ENCODE measurements around the gene TSC2.
"Not testable (repeated sequence)": the region's sequence is repeated elsewhere in the genome, so short reads cannot be mapped to it uniquely, and the experiment has no call there.

Gene TSC2

DNA sequence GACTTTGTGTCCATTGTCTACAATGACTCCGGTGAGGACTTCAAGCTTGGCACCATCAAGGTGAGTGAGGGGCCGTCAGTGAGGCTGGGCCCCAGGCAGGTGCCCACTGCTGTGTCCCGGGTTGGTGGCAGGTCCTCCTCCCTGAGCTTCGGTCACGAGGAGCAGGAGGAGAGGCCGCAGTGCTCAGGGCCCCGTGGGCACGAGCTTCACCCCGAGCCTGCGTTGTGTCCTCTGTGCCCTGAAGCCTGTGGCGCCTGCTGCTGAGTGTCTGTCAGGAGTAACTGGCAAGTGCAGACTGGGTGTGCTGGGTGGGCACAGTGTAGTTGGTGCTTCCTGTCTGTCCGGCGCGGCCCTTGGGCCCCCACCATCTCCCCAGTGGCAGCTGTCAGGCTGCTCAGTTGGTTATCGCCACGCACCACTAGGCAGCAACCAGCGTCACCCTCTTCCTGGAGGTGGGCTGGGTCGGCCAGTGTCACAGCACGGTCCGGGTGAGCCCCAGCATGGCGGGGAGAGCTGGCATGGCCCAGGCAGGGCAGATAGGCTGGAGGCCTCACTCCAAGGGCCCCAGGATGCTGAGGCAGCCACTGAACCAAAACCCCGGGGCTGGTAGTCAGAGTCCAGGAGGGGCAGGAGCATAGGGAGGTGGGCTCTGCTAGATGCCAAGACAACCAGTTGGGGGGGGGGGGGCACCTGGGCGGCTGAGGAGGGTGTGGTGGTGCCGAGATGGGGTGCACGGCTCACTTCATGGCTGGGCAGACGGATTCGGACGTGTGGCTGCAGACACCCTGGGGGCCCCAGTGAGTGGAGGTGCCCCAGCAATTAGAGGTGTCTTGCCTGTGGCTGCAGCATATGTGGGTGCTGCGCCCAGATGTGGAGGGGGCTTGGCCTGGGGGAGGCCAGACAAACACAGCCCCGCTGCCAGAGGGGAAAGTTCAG lies 39.3 kb downstream of the TSC2 start:
- DNase-seq, result no peak

DNA sequence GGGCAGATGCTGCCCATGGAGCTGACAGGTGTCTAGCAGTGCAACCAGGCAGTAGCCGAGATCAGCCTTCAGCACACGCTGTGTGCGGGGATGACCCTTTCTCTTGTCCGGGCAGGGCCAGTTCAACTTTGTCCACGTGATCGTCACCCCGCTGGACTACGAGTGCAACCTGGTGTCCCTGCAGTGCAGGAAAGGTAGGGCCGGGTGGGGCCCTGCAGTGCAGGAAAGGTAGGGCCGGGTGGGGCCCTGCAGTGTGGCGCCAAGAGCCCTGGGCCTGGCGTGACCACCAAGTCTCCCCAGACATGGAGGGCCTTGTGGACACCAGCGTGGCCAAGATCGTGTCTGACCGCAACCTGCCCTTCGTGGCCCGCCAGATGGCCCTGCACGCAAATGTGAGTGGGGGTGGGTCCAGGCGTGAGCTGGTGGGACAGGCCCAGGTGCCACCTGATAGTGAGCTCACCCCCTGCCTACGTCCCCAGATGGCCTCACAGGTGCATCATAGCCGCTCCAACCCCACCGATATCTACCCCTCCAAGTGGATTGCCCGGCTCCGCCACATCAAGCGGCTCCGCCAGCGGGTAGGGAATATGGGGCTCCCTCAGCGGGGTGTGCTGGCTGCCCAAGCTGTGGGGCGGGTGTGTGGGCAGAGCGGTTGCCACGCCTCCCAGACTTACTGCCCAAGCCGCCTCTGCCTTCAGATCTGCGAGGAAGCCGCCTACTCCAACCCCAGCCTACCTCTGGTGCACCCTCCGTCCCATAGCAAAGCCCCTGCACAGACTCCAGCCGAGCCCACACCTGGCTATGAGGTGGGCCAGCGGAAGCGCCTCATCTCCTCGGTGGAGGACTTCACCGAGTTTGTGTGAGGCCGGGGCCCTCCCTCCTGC lies 40.2 kb downstream of the TSC2 start:
- no peak for DNase-seq

DNA sequence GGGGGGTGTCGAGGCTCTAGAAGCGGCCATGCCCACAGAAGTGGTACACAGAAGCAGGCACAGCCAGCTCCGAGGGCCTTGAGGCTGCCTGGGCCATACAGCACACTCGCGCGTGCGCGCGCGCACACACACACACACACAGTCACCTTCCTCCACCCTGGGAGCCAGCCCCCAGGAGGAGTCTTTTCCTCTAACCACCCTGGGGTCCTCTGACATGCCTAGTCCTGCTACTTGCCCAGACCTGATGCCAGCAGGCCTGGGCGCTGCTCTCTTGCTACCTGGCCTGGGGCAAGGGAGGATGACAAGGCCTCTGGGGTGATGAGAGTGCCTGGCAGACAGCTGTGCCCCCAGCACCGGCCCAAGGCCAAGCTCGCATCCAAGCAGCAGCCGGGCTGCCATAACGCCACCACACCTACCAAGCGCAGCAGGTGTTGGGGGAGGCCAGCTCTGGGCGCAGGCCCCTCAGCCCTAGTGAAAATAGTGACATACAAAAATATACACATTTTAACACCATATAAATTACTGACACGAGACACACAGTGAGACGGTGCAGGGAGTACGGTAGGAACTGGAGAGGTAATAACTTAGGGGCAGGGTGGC lies 41.1 kb downstream of the TSC2 start:
- DNase-seq, result no peak

DNA sequence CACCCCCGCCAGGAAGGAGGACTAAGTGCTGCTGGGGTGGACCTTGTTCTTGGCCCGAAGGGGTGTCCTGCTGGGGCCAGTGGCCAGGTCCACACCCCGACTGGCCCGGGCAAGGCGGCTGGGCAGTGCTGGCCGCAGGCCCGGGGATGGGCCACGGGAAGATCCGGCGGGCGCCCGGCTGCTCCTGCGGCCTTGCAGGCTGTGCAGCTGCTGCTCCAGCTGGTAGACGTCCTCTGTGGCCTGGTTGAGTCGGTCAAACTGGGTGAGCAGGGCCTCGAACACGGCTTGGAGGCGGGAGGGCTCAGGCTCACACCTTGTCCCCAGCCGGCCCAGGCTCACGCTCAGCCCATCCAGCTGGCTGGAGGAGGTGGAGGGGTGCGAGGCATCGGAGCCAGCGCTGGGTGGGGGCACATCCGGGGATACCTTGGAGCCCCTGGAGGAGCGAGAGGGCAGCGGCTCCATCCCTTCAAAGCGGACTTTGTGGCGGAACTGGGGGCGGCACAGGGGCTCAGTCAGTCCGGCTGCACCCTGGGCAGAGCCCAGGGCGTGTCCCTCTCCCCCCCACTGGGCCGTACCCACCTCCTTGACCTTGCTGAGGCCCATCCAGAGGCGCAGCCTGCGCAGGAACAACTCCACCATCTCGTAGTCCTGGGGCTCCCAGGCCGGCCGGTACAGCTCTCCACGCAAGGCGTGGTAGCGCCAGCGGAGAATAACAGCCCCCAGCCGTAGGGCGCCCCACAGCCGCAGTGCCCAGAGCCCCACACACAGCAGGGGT lies 42.1 kb downstream of the TSC2 start:
- no peak for DNase-seq

DNA sequence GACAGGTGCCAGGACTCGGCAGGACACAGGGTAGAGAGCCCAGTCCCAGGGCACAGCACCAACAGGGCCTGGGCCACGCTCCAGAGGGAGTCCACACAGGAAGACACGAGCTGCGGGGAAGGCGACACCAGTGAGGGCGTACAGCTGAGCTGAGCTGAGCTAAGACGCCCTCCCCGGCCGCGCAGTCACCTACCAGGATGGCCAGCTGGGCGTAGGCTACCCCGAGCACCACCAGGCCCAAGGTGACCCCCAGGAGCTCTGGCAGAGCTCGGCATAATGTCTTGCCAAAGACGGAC lies 42.6 kb downstream of the TSC2 start:
- no peak for DNase-seq

GRCh38 chr16:2090777-2091546 lies 43.2 kb downstream of the TSC2 start:
- DNase-seq, result peak in 1 of 6 experiments; percentile 21

- no peak for DNase-seq
Observed at GRCh38 chr16:2091547-2092255, 43.9 kb downstream of the TSC2 start.

- DNase-seq, result no peak
Observed at GRCh38 chr16:2092256-2092620, 44.5 kb downstream of the TSC2 start.

GRCh38 chr16:2092866-2093265 lies 45.1 kb downstream of the TSC2 start:
- no peak for DNase-seq

DNA sequence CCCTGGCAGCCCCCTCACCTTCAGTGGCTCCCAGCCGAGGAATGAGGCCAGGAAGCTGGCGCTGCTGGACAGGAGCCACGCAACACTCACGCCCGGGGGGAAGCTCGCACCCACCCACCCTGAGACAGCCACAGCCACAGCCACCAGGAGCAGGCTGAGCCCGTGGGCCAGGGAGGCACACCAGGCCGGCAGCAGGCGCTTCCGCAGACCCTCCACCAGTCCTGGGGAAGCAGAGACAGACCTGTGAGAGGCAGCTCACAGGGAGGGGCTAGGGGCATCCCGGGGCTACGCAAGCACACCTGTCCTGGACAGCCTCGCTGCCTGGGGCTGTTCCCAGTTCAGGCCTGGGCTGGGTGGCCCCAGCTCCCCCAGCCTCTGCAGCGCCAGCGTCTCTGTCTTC lies 46.0 kb downstream of the TSC2 start:
- DNase-seq, result no peak

DNA sequence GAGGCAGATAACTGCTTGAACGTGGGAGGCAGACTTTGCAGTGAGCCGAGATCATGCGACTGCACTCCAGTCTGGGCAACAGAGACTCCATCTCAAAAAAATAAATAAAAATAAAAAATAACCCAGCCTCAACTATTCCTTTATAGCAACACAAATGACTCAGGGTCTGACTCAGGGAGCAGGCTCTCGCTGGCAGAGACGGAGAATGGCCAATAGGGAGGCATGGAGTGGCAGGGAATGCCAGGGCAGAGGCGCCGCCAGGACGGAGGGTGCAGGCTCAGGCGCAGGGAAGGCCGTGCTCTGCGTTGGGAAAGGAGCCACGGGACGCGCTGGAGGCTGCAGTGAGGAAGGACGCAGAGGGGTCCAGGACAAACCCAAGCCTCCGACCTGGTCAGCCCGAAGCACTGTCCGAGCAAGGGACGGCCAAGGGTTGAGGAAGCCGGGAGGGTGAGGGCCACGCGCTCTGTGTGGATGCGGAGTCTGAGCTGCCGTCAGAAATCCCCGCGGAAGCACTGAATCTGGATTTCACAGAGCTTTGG lies 47.6 kb downstream of the TSC2 start:
- no peak for DNase-seq

DNA sequence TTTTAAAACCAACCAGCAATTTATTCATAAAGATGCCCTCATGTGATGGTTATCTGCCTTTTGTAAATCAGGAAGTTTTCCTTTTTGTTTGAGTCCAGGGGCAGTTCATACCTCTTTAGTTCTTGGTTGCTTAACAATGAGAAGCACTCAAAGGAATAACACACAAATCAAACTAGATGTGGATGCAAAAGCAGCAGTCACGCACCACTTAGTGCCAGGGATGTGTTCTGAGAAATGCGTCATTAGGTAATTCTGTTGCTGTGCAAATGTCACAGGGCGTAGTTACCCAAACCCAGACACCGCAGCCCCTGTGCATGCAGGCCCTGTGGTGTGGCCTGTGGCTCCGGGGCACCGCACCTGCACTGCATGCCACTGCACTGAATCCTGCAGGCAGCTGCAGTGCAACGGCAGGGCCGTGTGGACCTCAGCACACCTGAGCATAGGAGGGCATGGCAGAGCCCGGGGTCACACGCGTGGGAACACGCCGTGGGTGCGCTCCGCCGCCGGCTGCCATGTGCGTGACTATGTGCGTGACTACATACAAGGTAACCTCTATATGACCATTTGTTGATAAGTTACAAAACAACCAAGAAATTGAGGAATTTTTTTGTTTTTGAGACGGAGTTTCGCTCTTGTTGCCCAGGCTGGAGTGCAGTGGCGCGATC lies 48.3 kb downstream of the TSC2 start:
- no peak for DNase-seq

GRCh38 chr16:2096853-2097595 lies 49.2 kb downstream of the TSC2 start:
- no peak for DNase-seq

DNA sequence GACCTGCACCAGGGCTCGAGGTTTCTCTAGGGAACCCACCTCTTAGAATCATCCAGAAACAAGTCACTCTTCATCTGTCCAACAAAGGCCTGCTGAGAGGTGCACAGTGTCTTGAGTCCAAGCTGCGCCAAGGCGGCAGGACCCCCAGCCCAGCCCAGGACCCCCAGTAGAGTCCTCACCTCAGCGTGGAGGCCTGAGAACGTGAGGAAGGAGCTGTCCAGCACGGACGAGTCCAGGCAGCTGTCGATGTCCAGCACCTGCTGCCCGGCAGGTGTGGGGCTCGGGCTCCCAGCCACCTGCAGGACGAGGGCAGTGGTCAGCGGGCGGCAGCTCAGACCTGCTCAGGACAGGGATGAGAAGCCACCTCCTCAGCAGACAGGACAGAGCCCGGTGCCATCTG lies 49.9 kb downstream of the TSC2 start:
- not testable (repeated sequence) for DNase-seq

GRCh38 chr16:2101581-2101980 lies 53.8 kb downstream of the TSC2 start:
- not testable (repeated sequence) for DNase-seq

GRCh38 chr16:2102471-2102870 lies 54.7 kb downstream of the TSC2 start:
- no peak for DNase-seq

GRCh38 chr16:2104464-2104863 lies 56.7 kb downstream of the TSC2 start:
- not testable (repeated sequence) for DNase-seq

DNA sequence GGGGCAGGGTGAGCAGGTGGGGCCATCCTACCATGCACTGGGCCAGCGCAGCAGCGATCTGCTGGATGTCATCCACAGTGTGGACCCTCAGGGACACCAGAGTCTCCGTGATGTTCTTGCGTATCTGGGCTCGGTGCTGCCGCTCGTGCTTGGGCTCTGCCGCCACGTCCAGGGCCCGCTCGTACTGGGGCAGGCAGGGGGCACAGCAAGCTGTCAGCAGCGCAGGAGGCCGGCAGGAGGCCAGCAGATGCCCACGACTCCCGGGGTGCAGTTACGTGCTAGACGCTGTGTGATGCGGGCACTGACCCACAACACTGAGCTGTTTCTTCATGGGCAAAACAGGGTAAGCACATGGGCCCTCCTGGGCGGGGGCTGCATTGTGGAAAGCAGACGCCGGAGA lies 57.5 kb downstream of the TSC2 start:
- DNase-seq, result not testable (repeated sequence)

DNA sequence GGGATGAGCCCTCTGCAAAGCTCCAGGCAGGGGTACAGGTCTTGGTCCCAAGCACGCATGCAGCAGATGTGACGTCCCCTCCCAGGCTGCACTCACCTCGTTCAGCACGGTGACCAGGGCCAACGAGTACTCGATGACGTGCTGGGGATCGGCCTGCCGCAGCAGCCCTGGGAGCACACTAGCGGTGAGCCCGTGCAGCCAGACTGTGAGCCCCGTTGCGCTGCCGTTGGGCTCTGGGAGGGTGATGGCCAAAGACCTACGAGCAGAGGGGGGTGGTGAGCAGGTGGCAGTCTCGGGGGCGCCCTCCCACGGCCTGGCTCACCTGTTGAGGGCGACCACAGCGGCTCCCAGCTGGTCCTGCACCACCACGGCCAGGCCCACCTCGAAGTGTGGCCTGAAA lies 58.0 kb downstream of the TSC2 start:
- DNase-seq, result not testable (repeated sequence)

DNA sequence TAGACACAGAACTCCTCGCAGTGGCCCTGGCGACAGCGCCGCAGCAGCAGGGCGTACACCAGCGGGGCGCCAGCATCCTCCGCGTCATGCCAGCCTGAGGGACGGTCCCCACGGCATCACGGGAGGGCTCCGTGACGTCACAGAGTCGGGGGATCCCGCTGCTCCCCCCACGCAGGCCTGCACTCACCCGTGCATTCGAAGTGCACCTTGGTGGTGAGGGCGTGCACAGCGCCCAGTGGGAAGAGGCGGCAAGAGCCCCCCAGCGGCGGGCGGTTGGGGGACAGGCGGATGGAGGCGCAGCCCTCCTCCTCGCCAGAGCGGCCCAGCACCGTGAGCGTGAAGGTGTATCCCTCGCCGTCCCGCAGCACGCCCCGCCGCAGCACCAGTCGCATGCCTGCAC lies 58.4 kb downstream of the TSC2 start:
- DNase-seq, result not testable (repeated sequence)
